GM23338 (cell line): ENCODE measurements around the gene NPDC1. TPM values are rescaled to one million over a fixed set of nuclear protein-coding genes. Genes with fewer than 3 reads are reported as not detected.
A peak's percentile ranks its signal among the peaks of the same experiment; 100 is the strongest.

ENCODE experiments used
- ATAC-seq: fragments of 200-7000 bp; cut with Tn5 transposase; 3 replicates; pipeline ENCODE4 v1.9.1; 2020
- DNase-seq: peaks from one replicate; pipeline ENCODE4 v3.0.0-alpha.2; 2015; ENCODE audit warnings: low spot score
- H2AFZ ChIP-seq: fragments of 200-600 bp; sonication (generic); 2 replicates; pipeline ENCODE4 v1.8.0; 2016; ENCODE audit warnings: antibody characterized with exemption, mild to moderate bottlenecking, moderate library complexity
- H3F3A ChIP-seq: fragments of 200-600 bp; sonication (generic); replicated peaks from 2 replicates; pipeline ENCODE4 v1.8.0; 2017; ENCODE audit warnings: antibody characterized with exemption, mixed run types, low read depth
- H3K27ac ChIP-seq: fragments of 200-600 bp; sonication (generic); 2 replicates; pipeline ENCODE4 v1.6.1; 2016; ENCODE audit warnings: low read depth
- H3K27me3 ChIP-seq: fragments of 200-600 bp; sonication (generic); 2 replicates; pipeline ENCODE4 v1.8.0; 2016; ENCODE audit warnings: mild to moderate bottlenecking, mixed run types, moderate library complexity; ENCODE audit not compliant: insufficient read depth
- H3K36me3 ChIP-seq: fragments of 200-600 bp; sonication (generic); 2 replicates; pipeline ENCODE4 v1.8.0; 2016; ENCODE audit warnings: mild to moderate bottlenecking; ENCODE audit not compliant: insufficient read depth
- H3K4me1 ChIP-seq: fragments of 200-600 bp; sonication (generic); 2 replicates; pipeline ENCODE4 v1.8.0; 2016; ENCODE audit warnings: mild to moderate bottlenecking, moderate library complexity; ENCODE audit not compliant: insufficient read depth
- H3K4me2 ChIP-seq: fragments of 200-600 bp; sonication (generic); 2 replicates; pipeline ENCODE4 v1.7.1; 2017; ENCODE audit warnings: mixed run types
- H3K4me3 ChIP-seq: fragments of 200-600 bp; sonication (generic); 2 replicates; pipeline ENCODE4 v1.6.1; 2016; ENCODE audit warnings: mixed run types
- H3K79me2 ChIP-seq: fragments of 200-600 bp; sonication (generic); replicated peaks from 2 replicates; pipeline ENCODE4 v1.8.0; 2017; ENCODE audit warnings: mild to moderate bottlenecking; ENCODE audit not compliant: insufficient read depth
- H3K9me2 ChIP-seq: fragments of 200-600 bp; sonication (generic); 2 replicates; pipeline ENCODE4 v1.8.0; 2017; ENCODE audit not compliant: insufficient read depth
- H4K20me1 ChIP-seq: fragments of 200-600 bp; sonication (generic); replicated peaks from 2 replicates; pipeline ENCODE4 v1.8.0; 2017; ENCODE audit warnings: mild to moderate bottlenecking; ENCODE audit not compliant: insufficient read depth
- H3K27ac Mint-ChIP-seq: 2 replicates; pipeline ENCODE4 v1.8.0; 2020; ENCODE audit warnings: inconsistent platforms, mild to moderate bottlenecking, moderate library complexity, mixed read lengths
- H3K27me3 Mint-ChIP-seq: 3 replicates; pipeline ENCODE4 v1.8.0; 2022; ENCODE audit warnings: low read depth, mild to moderate bottlenecking, moderate library complexity, mixed read lengths, inconsistent platforms; ENCODE audit not compliant: insufficient read depth, poor library complexity
- H3K36me3 Mint-ChIP-seq: 3 replicates; pipeline ENCODE4 v1.8.0; 2021; ENCODE audit warnings: low read depth, mild to moderate bottlenecking, inconsistent platforms, moderate library complexity, mixed read lengths
- H3K4me1 Mint-ChIP-seq: 3 replicates; pipeline ENCODE4 v1.8.0; 2020; ENCODE audit warnings: mild to moderate bottlenecking, inconsistent platforms, mixed read lengths
- H3K4me3 Mint-ChIP-seq: 3 replicates; pipeline ENCODE4 v1.8.0; 2021; ENCODE audit warnings: moderate library complexity, mild to moderate bottlenecking, inconsistent platforms, mixed read lengths
- H3K9me3 Mint-ChIP-seq: 3 replicates; pipeline ENCODE4 v1.8.0; 2020; ENCODE audit warnings: moderate library complexity, mild to moderate bottlenecking, inconsistent platforms, mixed read lengths
- EZH2 ChIP-seq: fragments of 200-600 bp; sonication (generic); IDR thresholded peaks from one replicate; pipeline ENCODE4 v1.8.0; 2017; ENCODE audit warnings: antibody characterized with exemption, mild to moderate bottlenecking, low read depth; ENCODE audit not compliant: unreplicated experiment
- polyA plus RNA-seq: library from polyadenylated mRNA; unstranded; fragments of >200 nt; fragmentation: Nextera tagmentation; extraction: Ambion mirVana; gene quantifications from 2 replicates; pipeline ENCODE4 v1.2.1, GENCODE V29; 2016
- total RNA-seq: library from RNA; depleted of rRNA; stranded (reverse); fragments of >200 nt; shearing (Covaris generic); gene quantifications from 2 replicates; pipeline ENCODE4 v1.2.3, GENCODE V29; 2014
- TF ChIP-seq, protein P1 (sequence below), 2 experiments: fragments of 200-600 bp in 1 of 2; sonication (generic) in 1 of 2; conservative IDR thresholded peaks; 2 replicates each; pipeline versions ENCODE4 v1.5.1 to v1.6.1; 2016 to 2017; ENCODE audit warnings: antibody characterized with exemption in 2 of 2, low read depth in 2 of 2, mild to moderate bottlenecking in 2 of 2, moderate library complexity in 1 of 2
- TF ChIP-seq, protein P2 (sequence below): IDR thresholded peaks from one replicate; pipeline ENCODE4 v1.6.1; 2018; ENCODE audit warnings: antibody characterized with exemption; ENCODE audit not compliant: unreplicated experiment
- TF ChIP-seq, protein P3 (sequence below): IDR thresholded peaks from 2 replicates; pipeline ENCODE4 v1.6.1; 2016; ENCODE audit warnings: antibody characterized with exemption

Gene NPDC1
- total and polyA plus RNA-seq, 2 experiments from 2014 or later, result 34.3 to 35.5 TPM

DNA sequence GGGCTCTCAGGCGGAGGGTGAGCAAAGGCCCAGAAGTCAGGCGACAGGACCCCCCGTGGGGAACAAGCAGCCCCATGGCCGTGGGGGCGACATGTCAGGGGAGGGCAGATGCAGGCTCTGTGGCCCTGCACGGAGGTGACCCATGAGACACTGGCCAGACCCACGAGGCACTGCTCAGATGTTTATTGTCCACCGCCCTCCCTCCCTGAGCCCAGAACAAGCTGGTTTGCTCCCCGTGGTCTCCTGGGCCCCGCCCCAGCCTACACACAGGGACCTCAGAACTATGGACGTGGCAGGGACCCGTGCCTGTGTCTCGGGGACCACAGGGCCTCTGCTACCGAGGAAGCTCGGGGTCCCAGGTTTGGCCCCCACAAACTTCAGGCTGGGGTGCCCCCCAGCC lies 16.0 kb downstream of the NPDC1 start (continued):
- TF ChIP-seq, protein P1, sequence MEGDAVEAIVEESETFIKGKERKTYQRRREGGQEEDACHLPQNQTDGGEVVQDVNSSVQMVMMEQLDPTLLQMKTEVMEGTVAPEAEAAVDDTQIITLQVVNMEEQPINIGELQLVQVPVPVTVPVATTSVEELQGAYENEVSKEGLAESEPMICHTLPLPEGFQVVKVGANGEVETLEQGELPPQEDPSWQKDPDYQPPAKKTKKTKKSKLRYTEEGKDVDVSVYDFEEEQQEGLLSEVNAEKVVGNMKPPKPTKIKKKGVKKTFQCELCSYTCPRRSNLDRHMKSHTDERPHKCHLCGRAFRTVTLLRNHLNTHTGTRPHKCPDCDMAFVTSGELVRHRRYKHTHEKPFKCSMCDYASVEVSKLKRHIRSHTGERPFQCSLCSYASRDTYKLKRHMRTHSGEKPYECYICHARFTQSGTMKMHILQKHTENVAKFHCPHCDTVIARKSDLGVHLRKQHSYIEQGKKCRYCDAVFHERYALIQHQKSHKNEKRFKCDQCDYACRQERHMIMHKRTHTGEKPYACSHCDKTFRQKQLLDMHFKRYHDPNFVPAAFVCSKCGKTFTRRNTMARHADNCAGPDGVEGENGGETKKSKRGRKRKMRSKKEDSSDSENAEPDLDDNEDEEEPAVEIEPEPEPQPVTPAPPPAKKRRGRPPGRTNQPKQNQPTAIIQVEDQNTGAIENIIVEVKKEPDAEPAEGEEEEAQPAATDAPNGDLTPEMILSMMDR (conservative IDR thresholded peaks at IDR 0.05; ENCODE audit: low read depth in 2 of 2), result no peak

DNA sequence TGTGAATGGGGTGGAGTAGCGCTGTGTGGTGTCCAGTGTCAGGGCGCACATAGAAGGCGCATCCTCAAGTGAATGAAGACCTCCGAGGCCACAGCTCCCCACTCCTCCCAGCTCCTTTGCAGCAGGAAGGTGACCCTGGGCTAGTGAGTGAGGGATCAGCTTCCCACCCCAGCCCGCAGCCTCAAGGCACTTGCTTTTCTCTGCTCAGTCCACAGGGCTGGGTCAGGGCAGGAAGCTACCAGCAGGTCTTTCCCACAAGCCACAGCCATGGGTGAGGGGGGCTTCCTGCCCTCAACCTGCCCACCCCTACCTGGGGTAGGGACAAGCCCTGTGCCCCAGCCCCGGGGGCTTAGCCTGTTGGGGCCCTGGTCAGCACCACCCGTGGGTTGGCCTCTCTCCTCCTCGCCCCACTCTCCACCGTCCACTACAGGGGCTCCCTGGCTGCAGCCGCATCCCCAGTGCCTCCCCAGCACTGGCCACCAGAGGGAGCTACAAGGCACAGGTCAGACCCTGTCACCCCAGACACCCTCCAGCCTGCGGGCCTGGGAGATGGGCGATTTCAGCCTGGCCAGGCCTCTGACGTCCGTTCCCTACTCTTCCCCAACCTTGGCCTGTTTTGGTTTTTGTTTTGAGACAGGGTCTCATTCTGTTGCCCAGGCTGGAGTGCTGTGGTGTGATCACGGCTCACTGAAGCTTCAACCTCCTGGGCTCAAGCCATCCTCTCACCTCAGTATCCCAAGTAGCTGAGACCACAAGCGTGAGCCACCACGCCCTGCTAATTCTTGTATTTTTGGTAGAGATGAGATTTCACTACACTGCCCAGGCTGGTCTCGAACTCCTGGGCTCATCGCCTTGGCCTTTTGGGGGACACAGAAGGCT lies 16.7 kb downstream of the NPDC1 start:
- Mint-ChIP-seq H3K27ac (no peak overlapping the region), H3K27me3 (peaks cover 28% of the 10 kb centered on the region), H3K36me3 (no peaks in the 10 kb centered on the region), H3K9me3 (no peaks in the 10 kb centered on the region), H3K4me1 (no peaks in the 10 kb centered on the region; the same call in 2 of the 3 replicates), H3K4me3 (peak overlapping the region; percentile 61)
- Histone ChIP-seq H3K36me3 (no peaks in the 10 kb centered on the region), H3K4me3 (peak overlapping the region; percentile 75), H3K9me2 (no peaks in the 10 kb centered on the region), H3K79me2 (no peaks in the 10 kb centered on the region), H4K20me1 (no peaks in the 10 kb centered on the region), H3K4me1 (0 out of 2 replicates have a peak, but pooled peaks cover 3% of the 10 kb centered on the region), H2AFZ (peak overlapping the region; percentile 90; the same call in 1 of the 2 replicates), H3K27me3 (peaks cover 21% of the 10 kb centered on the region), H3K4me2 (peak overlapping the region; percentile 84), H3K27ac (no peak overlapping the region), H3F3A (0 out of 2 replicates have a peak, but pooled peaks cover 3% of the 10 kb centered on the region)
- peak; percentile 82 for DNase-seq
- TF ChIP-seq, protein P1 (conservative IDR thresholded peaks at IDR 0.05; ENCODE audit: low read depth in 2 of 2), result peak; percentile 83 to 95
- TF ChIP-seq, protein P2, sequence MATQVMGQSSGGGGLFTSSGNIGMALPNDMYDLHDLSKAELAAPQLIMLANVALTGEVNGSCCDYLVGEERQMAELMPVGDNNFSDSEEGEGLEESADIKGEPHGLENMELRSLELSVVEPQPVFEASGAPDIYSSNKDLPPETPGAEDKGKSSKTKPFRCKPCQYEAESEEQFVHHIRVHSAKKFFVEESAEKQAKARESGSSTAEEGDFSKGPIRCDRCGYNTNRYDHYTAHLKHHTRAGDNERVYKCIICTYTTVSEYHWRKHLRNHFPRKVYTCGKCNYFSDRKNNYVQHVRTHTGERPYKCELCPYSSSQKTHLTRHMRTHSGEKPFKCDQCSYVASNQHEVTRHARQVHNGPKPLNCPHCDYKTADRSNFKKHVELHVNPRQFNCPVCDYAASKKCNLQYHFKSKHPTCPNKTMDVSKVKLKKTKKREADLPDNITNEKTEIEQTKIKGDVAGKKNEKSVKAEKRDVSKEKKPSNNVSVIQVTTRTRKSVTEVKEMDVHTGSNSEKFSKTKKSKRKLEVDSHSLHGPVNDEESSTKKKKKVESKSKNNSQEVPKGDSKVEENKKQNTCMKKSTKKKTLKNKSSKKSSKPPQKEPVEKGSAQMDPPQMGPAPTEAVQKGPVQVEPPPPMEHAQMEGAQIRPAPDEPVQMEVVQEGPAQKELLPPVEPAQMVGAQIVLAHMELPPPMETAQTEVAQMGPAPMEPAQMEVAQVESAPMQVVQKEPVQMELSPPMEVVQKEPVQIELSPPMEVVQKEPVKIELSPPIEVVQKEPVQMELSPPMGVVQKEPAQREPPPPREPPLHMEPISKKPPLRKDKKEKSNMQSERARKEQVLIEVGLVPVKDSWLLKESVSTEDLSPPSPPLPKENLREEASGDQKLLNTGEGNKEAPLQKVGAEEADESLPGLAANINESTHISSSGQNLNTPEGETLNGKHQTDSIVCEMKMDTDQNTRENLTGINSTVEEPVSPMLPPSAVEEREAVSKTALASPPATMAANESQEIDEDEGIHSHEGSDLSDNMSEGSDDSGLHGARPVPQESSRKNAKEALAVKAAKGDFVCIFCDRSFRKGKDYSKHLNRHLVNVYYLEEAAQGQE, result peak; percentile 7
- TF ChIP-seq, protein P3, sequence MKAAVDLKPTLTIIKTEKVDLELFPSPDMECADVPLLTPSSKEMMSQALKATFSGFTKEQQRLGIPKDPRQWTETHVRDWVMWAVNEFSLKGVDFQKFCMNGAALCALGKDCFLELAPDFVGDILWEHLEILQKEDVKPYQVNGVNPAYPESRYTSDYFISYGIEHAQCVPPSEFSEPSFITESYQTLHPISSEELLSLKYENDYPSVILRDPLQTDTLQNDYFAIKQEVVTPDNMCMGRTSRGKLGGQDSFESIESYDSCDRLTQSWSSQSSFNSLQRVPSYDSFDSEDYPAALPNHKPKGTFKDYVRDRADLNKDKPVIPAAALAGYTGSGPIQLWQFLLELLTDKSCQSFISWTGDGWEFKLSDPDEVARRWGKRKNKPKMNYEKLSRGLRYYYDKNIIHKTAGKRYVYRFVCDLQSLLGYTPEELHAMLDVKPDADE, result no peak
- TF ChIP-seq EZH2, result peak; percentile 20
- ATAC-seq, result peak; percentile 85
